ENCODE results near the gene NEGR1. TPM values are rescaled to one million over a fixed set of nuclear protein-coding genes. Genes with fewer than 3 reads are reported as not detected.

The NEGR1 gene
- total and polyA plus RNA-seq, 2 donors (not counting 3 experiments of a cell fraction or from before 2014, with no cell fraction given): 6.8 to 21.8 TPM

DNA sequence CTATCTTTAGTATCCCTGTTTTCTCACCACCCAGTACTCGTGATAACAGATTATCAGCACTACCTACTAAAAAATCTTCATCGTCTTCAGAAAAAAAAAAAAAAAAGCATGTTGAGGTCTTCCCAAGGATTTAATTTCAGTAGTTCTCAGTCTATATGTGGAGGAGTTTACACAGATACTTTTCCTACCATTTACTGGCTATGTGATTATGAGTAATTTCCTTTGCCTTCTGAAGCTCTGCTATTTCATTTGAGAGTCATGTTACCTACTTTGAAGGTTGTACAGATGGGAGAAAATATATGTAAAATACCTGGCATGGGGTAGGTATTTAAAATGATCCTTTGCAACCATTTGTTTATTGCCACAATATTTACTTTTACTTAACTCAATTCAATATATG lies 399.7 kb downstream of the NEGR1 start:
- ChIA-PET POLR2A (no interaction called here), CTCF (interaction anchor here (0.7 to 1.5 kb wide), 2 partner anchors 16 to 68 kb away, joined by 3 read pairs; no protein-coding TSS in a partner anchor)
- Histone ChIP-seq H3K9ac (replicated peaks; ENCODE audit: extremely low read depth, insufficient read depth, low read length) (no peak overlapping the region), H3K9me1 (replicated peaks; ENCODE audit: control insufficient read depth, extremely low read depth, insufficient read depth, low read length) (no peaks in the 10 kb centered on the region), H3K9me3 (replicated peaks; ENCODE audit: control insufficient read depth, insufficient read depth, low read length) (no peaks in the 10 kb centered on the region), H3K27me3 (ENCODE audit: control insufficient read depth in 2 of 2, insufficient read depth in 2 of 2, low read length in 2 of 2) (no peaks in the 10 kb centered on the region), H2AFZ (ENCODE audit: low read depth, low read length) (no peak overlapping the region), H3K4me3 (replicated peaks in 1 of 3; ENCODE audit: insufficient read depth in 1 of 3, low read depth in 1 of 3, low read length in 3 of 3) (no peak overlapping the region), H3K79me2 (ENCODE audit: control insufficient read depth, insufficient read depth, low read length) (no peaks in the 10 kb centered on the region), H4K20me1 (replicated peaks; ENCODE audit: control insufficient read depth, extremely low read depth, insufficient read depth, low read length) (no peaks in the 10 kb centered on the region), H3K4me2 (ENCODE audit: insufficient read depth, low read length) (no peak overlapping the region), H3K4me1 (ENCODE audit: control insufficient read depth, extremely low read depth, insufficient read depth, low read length) (peaks cover 2% of the 10 kb centered on the region), H3K36me3 (ENCODE audit: control insufficient read depth in 2 of 2, extremely low read depth in 1 of 2, insufficient read depth in 2 of 2, low read length in 2 of 2) (no peaks in the 10 kb centered on the region), H3K27ac (ENCODE audit: insufficient read depth, low read depth, low read length) (no peak overlapping the region)
- intact Hi-C loops (cut with micrococcal nuclease): no loop called here
- BruUV-seq (replicated peaks): no TSS peak
- TF ChIP-seq MYC (IDR thresholded peaks at IDR 0.05; ENCODE audit: low read depth, low read length) (no peak), POLR2A (IDR thresholded peaks at IDR 0.05; ENCODE audit: low read depth, low read length) (no peak)
- FAIRE-seq: no peak
- dilution Hi-C loops (cut with MboI; ENCODE audit: extremely low pct_ligation_motif_present, low sequenced_read_pairs): no loop called here
- peak; percentile 27 for DNase-seq (ENCODE audit: low read depth, low spot score)

DNA sequence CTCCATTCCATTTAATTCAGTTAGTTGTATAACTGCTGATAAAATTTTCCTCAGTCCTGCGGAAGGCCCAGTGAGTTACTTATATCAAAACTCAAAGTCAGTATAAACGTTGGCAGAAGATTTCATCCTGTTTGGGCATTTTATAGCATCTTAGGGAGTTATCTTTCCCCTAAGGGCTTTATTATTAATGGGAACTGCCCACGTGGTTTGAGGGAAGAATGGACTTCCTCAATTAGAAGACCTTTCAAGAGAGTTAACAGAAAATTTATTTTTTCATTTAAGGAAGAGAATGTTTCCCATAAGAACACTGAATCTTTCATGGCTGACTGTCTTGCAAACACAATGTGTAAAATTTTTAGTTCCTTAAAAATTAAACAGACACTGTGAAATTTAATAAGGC lies 400.1 kb downstream of the NEGR1 start:
- no TSS peak for BruUV-seq (replicated peaks)
- Histone ChIP-seq H3K4me3 (replicated peaks in 1 of 3; ENCODE audit: insufficient read depth in 1 of 3, low read depth in 1 of 3, low read length in 3 of 3) (no peak overlapping the region), H3K9me3 (replicated peaks; ENCODE audit: control insufficient read depth, insufficient read depth, low read length) (no peaks in the 10 kb centered on the region), H4K20me1 (replicated peaks; ENCODE audit: control insufficient read depth, extremely low read depth, insufficient read depth, low read length) (no peaks in the 10 kb centered on the region), H3K4me1 (ENCODE audit: control insufficient read depth, extremely low read depth, insufficient read depth, low read length) (peaks cover 2% of the 10 kb centered on the region), H3K9ac (replicated peaks; ENCODE audit: extremely low read depth, insufficient read depth, low read length) (no peak overlapping the region), H3K27me3 (ENCODE audit: control insufficient read depth in 2 of 2, insufficient read depth in 2 of 2, low read length in 2 of 2) (no peaks in the 10 kb centered on the region), H3K79me2 (ENCODE audit: control insufficient read depth, insufficient read depth, low read length) (no peaks in the 10 kb centered on the region), H3K9me1 (replicated peaks; ENCODE audit: control insufficient read depth, extremely low read depth, insufficient read depth, low read length) (no peaks in the 10 kb centered on the region), H3K4me2 (ENCODE audit: insufficient read depth, low read length) (no peak overlapping the region), H2AFZ (ENCODE audit: low read depth, low read length) (no peak overlapping the region), H3K36me3 (ENCODE audit: control insufficient read depth in 2 of 2, extremely low read depth in 1 of 2, insufficient read depth in 2 of 2, low read length in 2 of 2) (no peaks in the 10 kb centered on the region), H3K27ac (ENCODE audit: insufficient read depth, low read depth, low read length) (no peak overlapping the region)
- TF ChIP-seq MYC (IDR thresholded peaks at IDR 0.05; ENCODE audit: low read depth, low read length) (no peak), POLR2A (IDR thresholded peaks at IDR 0.05; ENCODE audit: low read depth, low read length) (no peak), FOS (IDR thresholded peaks at IDR 0.05; ENCODE audit: borderline replicate concordance, insufficient read depth, low read length) (no peak), GATA2 (IDR thresholded peaks at IDR 0.05; ENCODE audit: insufficient read depth, insufficient read length, low read depth, low read length) (no peak)
- intact Hi-C loops (cut with micrococcal nuclease) (no loop called here), dilution Hi-C loops (cut with MboI; ENCODE audit: extremely low pct_ligation_motif_present, low sequenced_read_pairs) (no loop called here)
- DNase-seq (ENCODE audit: low read depth, low spot score) (no peak), FAIRE-seq (no peak)
- ChIA-PET CTCF (interaction anchor here (1.5 kb wide), 1 partner anchor 16 kb away, joined by 3 read pairs; no protein-coding TSS in a partner anchor), POLR2A (no interaction called here)
